Measurements from ENCODE around the gene MTHFD2L.

The MTHFD2L gene

GRCh38 chr4:74297539-74297938 is 139.6 kb downstream of the MTHFD2L start:
- DNase-seq (ENCODE audit: low read depth, low spot score) = no peak
- Histone ChIP-seq H3K4me1 (ENCODE audit: control insufficient read depth, insufficient read depth, low read length) (no peaks in the 10 kb centered on the region), H3K9me3 (ENCODE audit: control insufficient read depth, insufficient read depth, low read length) (no peaks in the 10 kb centered on the region), H3K27ac (ENCODE audit: low read length) (no peak overlapping the region), H3K36me3 (ENCODE audit: control insufficient read depth, insufficient read depth, low read length) (no peaks in the 10 kb centered on the region), H3K4me3 (ENCODE audit: low read length) (no peak overlapping the region), H3K27me3 (ENCODE audit: control insufficient read depth, insufficient read depth, low read length) (no peaks in the 10 kb centered on the region)
- no CpG with 5 or more reads among the region's 1 CpG for WGBS (ENCODE audit: insufficient coverage, insufficient read length)

GRCh38 chr4:74304095-74304625 is 146.2 kb downstream of the MTHFD2L start:
- 100% methylated on average over 1 of the region's 4 CpGs for WGBS (ENCODE audit: insufficient coverage, insufficient read length)
- Histone ChIP-seq H3K27ac (ENCODE audit: low read length) (no peak overlapping the region), H3K9me3 (ENCODE audit: control insufficient read depth, insufficient read depth, low read length) (no peaks in the 10 kb centered on the region), H3K27me3 (ENCODE audit: control insufficient read depth, insufficient read depth, low read length) (no peaks in the 10 kb centered on the region), H3K4me1 (ENCODE audit: control insufficient read depth, insufficient read depth, low read length) (no peaks in the 10 kb centered on the region), H3K36me3 (ENCODE audit: control insufficient read depth, insufficient read depth, low read length) (no peaks in the 10 kb centered on the region), H3K4me3 (ENCODE audit: low read length) (no peak overlapping the region)
- DNase-seq (ENCODE audit: low read depth, low spot score) = no peak

DNA sequence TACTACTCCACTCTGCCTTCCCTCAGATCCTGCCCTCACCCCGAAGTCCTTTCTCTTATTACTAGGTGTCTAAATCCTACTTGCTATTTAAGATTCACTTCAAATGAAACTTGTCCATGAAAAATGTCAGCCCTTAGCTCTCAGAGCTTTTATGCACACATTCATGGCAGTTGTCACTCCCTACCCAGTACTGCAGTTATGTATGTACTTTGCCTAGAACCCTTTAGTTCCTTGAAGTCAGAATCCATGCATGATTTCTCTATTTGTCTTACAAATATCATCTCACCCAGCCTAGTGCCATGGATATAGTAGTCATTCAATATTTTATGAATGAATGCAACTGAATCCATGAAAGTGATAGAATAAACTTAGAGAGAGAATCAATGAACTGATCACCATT is 147.1 kb downstream of the MTHFD2L start:
- no peak for DNase-seq (ENCODE audit: low read depth, low spot score)
- WGBS (ENCODE audit: insufficient coverage, insufficient read length) = no CpG with 5 or more reads among the region's 1 CpG
- no peaks in the 10 kb centered on the region for H3K27me3 ChIP-seq (ENCODE audit: control insufficient read depth, insufficient read depth, low read length)
- no peak overlapping the region for H3K4me3 ChIP-seq (ENCODE audit: low read length)
- no peaks in the 10 kb centered on the region for H3K36me3 ChIP-seq (ENCODE audit: control insufficient read depth, insufficient read depth, low read length)
- H3K4me1 ChIP-seq (ENCODE audit: control insufficient read depth, insufficient read depth, low read length) = no peaks in the 10 kb centered on the region
- H3K27ac ChIP-seq (ENCODE audit: low read length) = no peak overlapping the region
- no peaks in the 10 kb centered on the region for H3K9me3 ChIP-seq (ENCODE audit: control insufficient read depth, insufficient read depth, low read length)

GRCh38 chr4:74307170-74307569 is 149.3 kb downstream of the MTHFD2L start:
- Histone ChIP-seq H3K9me3 (ENCODE audit: control insufficient read depth, insufficient read depth, low read length) (no peaks in the 10 kb centered on the region), H3K27ac (ENCODE audit: low read length) (no peak overlapping the region), H3K27me3 (ENCODE audit: control insufficient read depth, insufficient read depth, low read length) (no peaks in the 10 kb centered on the region), H3K4me3 (ENCODE audit: low read length) (no peak overlapping the region), H3K4me1 (ENCODE audit: control insufficient read depth, insufficient read depth, low read length) (no peaks in the 10 kb centered on the region), H3K36me3 (ENCODE audit: control insufficient read depth, insufficient read depth, low read length) (no peaks in the 10 kb centered on the region)
- no CpG with 5 or more reads among the region's 1 CpG for WGBS (ENCODE audit: insufficient coverage, insufficient read length)
- DNase-seq (ENCODE audit: low read depth, low spot score) = no peak

DNA sequence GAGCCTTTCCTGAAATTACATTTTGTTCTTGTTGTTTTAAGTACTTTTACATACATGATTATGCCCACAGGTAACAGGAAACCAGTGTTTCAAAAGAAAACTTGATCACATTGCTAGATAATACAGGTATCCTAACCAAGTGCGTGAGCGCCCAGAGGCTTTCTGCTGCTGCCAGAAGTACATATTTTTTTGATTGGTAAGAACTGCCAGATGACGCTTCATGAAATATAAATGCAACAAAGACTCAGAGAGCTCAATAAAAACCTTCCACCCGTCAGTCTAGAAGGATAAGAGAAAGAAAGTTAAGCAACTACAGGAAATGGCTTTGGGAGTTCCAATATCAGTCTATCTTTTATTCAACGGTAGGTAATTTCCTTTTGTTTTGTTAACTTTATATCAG is 150.3 kb downstream of the MTHFD2L start, which contains the start of gene EPGN:
Gene EPGN, plus strand, starts transcription at position 256 of the 400 bp plus-strand sequence. Its CDS starts 64 bp downstream, at position 320.
- no CpG with 5 or more reads among the region's 5 CpGs for WGBS (ENCODE audit: insufficient coverage, insufficient read length)
- Histone ChIP-seq H3K36me3 (ENCODE audit: control insufficient read depth, insufficient read depth, low read length) (no peaks in the 10 kb centered on the region), H3K27me3 (ENCODE audit: control insufficient read depth, insufficient read depth, low read length) (no peaks in the 10 kb centered on the region), H3K4me1 (ENCODE audit: control insufficient read depth, insufficient read depth, low read length) (no peaks in the 10 kb centered on the region), H3K4me3 (ENCODE audit: low read length) (no peak within 1 kb of the TSS), H3K27ac (ENCODE audit: low read length) (no peak within 1 kb of the TSS), H3K9me3 (ENCODE audit: control insufficient read depth, insufficient read depth, low read length) (no peaks in the 10 kb centered on the region)
- DNase-seq (ENCODE audit: low read depth, low spot score) = no peak

DNA sequence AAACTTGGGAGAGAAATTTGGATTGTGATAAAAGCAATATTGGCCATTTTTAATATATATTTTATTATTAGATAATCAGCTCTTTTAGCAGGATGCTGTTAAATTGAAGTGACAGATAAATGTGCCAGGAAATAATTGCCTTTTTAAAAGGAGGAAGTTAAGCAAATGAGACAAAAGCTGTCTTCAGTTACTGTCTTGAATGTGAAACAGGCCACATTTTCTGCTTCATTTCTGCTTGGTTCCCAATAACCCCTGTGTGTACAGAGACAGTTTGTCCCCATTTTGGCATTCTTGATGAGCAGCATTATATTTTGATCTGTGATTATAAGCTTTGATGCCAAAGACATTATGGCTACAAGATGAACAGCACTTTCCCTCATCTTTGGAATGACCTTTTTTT is 151.3 kb downstream of the MTHFD2L start:
- DNase-seq (ENCODE audit: low read depth, low spot score) = no peak
- Histone ChIP-seq H3K27ac (ENCODE audit: low read length) (no peak overlapping the region), H3K4me3 (ENCODE audit: low read length) (no peak overlapping the region), H3K9me3 (ENCODE audit: control insufficient read depth, insufficient read depth, low read length) (no peaks in the 10 kb centered on the region), H3K36me3 (ENCODE audit: control insufficient read depth, insufficient read depth, low read length) (no peaks in the 10 kb centered on the region), H3K4me1 (ENCODE audit: control insufficient read depth, insufficient read depth, low read length) (no peaks in the 10 kb centered on the region), H3K27me3 (ENCODE audit: control insufficient read depth, insufficient read depth, low read length) (no peaks in the 10 kb centered on the region)

DNA sequence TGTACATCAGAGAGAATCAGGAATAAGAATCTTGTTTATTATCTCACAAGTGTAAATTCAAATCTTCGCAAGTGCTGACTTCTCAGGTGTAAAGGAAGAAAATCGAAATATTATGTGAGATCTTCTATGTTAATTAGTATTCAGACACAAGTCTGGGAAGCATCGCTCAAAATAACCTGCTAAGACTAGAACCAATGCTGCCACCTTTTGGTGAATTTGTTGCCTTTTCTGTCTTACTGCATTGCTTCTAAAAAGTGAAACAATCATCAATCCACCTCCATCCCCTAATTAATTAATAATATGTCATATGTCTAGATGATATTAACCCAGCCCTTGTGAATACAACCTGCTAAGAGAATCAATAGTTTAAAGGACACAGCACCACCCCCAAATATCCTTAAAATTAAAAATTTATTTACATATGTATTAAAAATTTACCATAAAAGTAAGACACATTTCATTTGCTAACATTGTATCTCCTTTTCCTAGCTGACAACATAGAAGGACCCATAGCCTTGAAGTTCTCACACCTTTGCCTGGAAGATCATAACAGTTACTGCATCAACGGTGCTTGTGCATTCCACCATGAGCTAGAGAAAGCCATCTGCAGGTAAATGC is 153.9 kb downstream of the MTHFD2L start:
- Histone ChIP-seq H3K4me3 (ENCODE audit: low read length) (no peak overlapping the region), H3K4me1 (ENCODE audit: control insufficient read depth, insufficient read depth, low read length) (no peaks in the 10 kb centered on the region), H3K36me3 (ENCODE audit: control insufficient read depth, insufficient read depth, low read length) (no peaks in the 10 kb centered on the region), H3K9me3 (ENCODE audit: control insufficient read depth, insufficient read depth, low read length) (no peaks in the 10 kb centered on the region), H3K27ac (ENCODE audit: low read length) (no peak overlapping the region), H3K27me3 (ENCODE audit: control insufficient read depth, insufficient read depth, low read length) (no peaks in the 10 kb centered on the region)
- WGBS (ENCODE audit: insufficient coverage, insufficient read length) = no CpG with 5 or more reads among the region's 4 CpGs
- peak; percentile 27 for DNase-seq (ENCODE audit: low read depth, low spot score)

DNA sequence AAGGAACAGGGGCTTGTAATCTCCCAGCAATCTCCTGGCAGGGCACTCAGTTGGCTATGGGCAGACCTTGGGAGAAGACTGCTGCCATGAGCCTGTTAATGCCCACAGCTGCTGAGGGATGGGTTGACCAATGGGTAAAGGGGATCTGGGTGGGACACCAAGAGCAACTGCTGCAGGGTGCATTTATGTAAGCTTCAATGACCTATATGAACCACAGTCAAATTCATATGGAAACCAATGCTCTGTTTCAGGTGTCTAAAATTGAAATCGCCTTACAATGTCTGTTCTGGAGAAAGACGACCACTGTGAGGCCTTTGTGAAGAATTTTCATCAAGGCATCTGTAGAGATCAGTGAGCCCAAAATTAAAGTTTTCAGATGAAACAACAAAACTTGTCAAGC is 156.4 kb downstream of the MTHFD2L start:
- H3K36me3 ChIP-seq (ENCODE audit: control insufficient read depth, insufficient read depth, low read length) = no peaks in the 10 kb centered on the region
- no peaks in the 10 kb centered on the region for H3K4me1 ChIP-seq (ENCODE audit: control insufficient read depth, insufficient read depth, low read length)
- WGBS (ENCODE audit: insufficient coverage, insufficient read length) = no CpG with 5 or more reads among the region's 2 CpGs
- H3K4me3 ChIP-seq (ENCODE audit: low read length) = no peak overlapping the region
- no peak for DNase-seq (ENCODE audit: low read depth, low spot score)
- H3K9me3 ChIP-seq (ENCODE audit: control insufficient read depth, insufficient read depth, low read length) = no peaks in the 10 kb centered on the region
- H3K27ac ChIP-seq (ENCODE audit: low read length) = no peak overlapping the region
- H3K27me3 ChIP-seq (ENCODE audit: control insufficient read depth, insufficient read depth, low read length) = no peaks in the 10 kb centered on the region

DNA sequence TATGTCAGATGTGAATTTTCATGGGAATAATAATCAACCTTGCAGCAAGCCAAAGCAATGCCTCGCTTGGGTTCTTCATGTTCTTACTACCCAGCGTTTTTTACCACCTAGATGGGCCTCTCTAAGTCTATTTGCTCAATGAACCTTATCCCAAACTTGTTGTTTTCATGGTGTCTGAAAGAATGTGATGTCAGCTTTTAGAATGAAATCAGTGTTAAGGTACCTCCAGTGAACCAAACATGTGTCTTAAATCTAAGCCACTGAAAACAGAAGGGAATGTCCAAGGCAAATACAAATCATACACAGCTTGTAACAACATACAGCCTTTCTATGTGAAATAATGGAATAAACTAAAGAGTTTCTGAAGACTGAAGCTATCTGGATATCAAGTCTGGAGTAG is 157.0 kb downstream of the MTHFD2L start:
- no peak for DNase-seq (ENCODE audit: low read depth, low spot score)
- H3K27ac ChIP-seq (ENCODE audit: low read length) = no peak overlapping the region
- no CpG with 5 or more reads among the region's 2 CpGs for WGBS (ENCODE audit: insufficient coverage, insufficient read length)
- no peaks in the 10 kb centered on the region for H3K27me3 ChIP-seq (ENCODE audit: control insufficient read depth, insufficient read depth, low read length)
- no peak overlapping the region for H3K4me3 ChIP-seq (ENCODE audit: low read length)
- H3K9me3 ChIP-seq (ENCODE audit: control insufficient read depth, insufficient read depth, low read length) = no peaks in the 10 kb centered on the region
- H3K4me1 ChIP-seq (ENCODE audit: control insufficient read depth, insufficient read depth, low read length) = no peaks in the 10 kb centered on the region
- no peaks in the 10 kb centered on the region for H3K36me3 ChIP-seq (ENCODE audit: control insufficient read depth, insufficient read depth, low read length)

- H3K4me3 ChIP-seq (ENCODE audit: low read length) = no peak overlapping the region
- H3K27me3 ChIP-seq (ENCODE audit: control insufficient read depth, insufficient read depth, low read length) = no peaks in the 10 kb centered on the region
- DNase-seq (ENCODE audit: low read depth, low spot score) = no peak
- no peaks in the 10 kb centered on the region for H3K4me1 ChIP-seq (ENCODE audit: control insufficient read depth, insufficient read depth, low read length)
- H3K27ac ChIP-seq (ENCODE audit: low read length) = no peak overlapping the region
- H3K9me3 ChIP-seq (ENCODE audit: control insufficient read depth, insufficient read depth, low read length) = no peaks in the 10 kb centered on the region
- WGBS (ENCODE audit: insufficient coverage, insufficient read length) = no CpG with 5 or more reads among the region's 5 CpGs
- no peaks in the 10 kb centered on the region for H3K36me3 ChIP-seq (ENCODE audit: control insufficient read depth, insufficient read depth, low read length)
Measured at GRCh38 chr4:74315376-74315775, 157.5 kb downstream of the MTHFD2L start.

DNA sequence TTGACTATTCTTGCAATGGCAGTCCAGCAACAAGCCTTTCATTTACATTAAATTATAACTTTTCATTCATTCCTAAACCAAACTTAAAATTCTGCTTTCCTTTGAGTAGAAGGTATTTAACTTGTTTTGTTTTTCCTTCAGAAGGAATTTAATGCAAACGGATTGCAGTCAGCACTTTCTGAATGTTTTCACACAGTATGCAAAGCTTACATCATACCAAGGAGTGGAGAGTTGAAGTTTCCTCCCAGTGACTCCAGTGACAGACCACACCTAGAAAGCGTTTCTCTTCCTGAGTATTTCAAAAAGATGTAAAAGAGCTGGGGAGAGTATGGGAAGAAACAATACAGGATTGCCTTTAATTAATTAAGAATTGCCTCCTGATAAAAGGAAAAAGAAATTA is 158.5 kb downstream of the MTHFD2L start:
- no CpG with 5 or more reads among the region's 2 CpGs for WGBS (ENCODE audit: insufficient coverage, insufficient read length)
- no peak overlapping the region for H3K27ac ChIP-seq (ENCODE audit: low read length)
- no peak for DNase-seq (ENCODE audit: low read depth, low spot score)
- no peak overlapping the region for H3K4me3 ChIP-seq (ENCODE audit: low read length)
- peaks cover 3% of the 10 kb centered on the region; the same call in 1 of the 2 replicates for H3K4me1 ChIP-seq (ENCODE audit: control insufficient read depth, insufficient read depth, low read length)
- H3K27me3 ChIP-seq (ENCODE audit: control insufficient read depth, insufficient read depth, low read length) = no peaks in the 10 kb centered on the region
- no peaks in the 10 kb centered on the region for H3K36me3 ChIP-seq (ENCODE audit: control insufficient read depth, insufficient read depth, low read length)
- H3K9me3 ChIP-seq (ENCODE audit: control insufficient read depth, insufficient read depth, low read length) = no peaks in the 10 kb centered on the region

All from iPS DF 6.9 (cell line).